K562 (cell line): ENCODE measurements around the gene SLC10A2.

Experiments used
- FOS ChIP-seq: IDR thresholded peaks from 3 replicates; pipeline ENCODE4 v1.6.1; 2011; ENCODE audit not compliant: insufficient read length; ENCODE audit errors: extremely low read depth
- JUN ChIP-seq, 2 experiments: sonication (generic) in 1 of 2; formaldehyde crosslinking in 1 of 2; IDR thresholded peaks; 2 replicates each; pipeline versions ENCODE4 v1.6.1 to v1.8.0; 2012 to 2022; ENCODE audit warnings: borderline replicate concordance in 2 of 2, mild to moderate bottlenecking in 2 of 2, improper control_type of control experiment in 1 of 2, low read depth in 1 of 2, low read length in 1 of 2, missing genetic modification reagents in 1 of 2
- MAZ ChIP-seq, 2 experiments: fragments of 450-650 bp in 1 of 2; sonication (generic) in 1 of 2; formaldehyde crosslinking; IDR thresholded peaks in 1 of 2; conservative IDR thresholded peaks in 1 of 2; 2 replicates each; pipeline versions ENCODE4 v1.4.0 to v1.5.0; 2020; ENCODE audit warnings: mild to moderate bottlenecking in 1 of 2, missing genetic modification reagents in 1 of 2
- MEF2A ChIP-seq: IDR thresholded peaks from 2 replicates; pipeline ENCODE4 v1.6.1; 2011; ENCODE audit warnings: low read depth, mild to moderate bottlenecking, low read length, moderate library complexity; ENCODE audit not compliant: control insufficient read depth
- POU5F1 ChIP-seq: fragments of 150-350 bp; IDR thresholded peaks from 2 replicates; pipeline ENCODE4 v1.6.1; 2014; ENCODE audit warnings: borderline replicate concordance, low read length, low read depth, mild to moderate bottlenecking; ENCODE audit not compliant: partially characterized antibody
- ZFX ChIP-seq: sonication (generic); formaldehyde crosslinking; IDR thresholded peaks from 2 replicates; pipeline ENCODE4 v1.8.0; 2022; ENCODE audit warnings: mild to moderate bottlenecking, missing genetic modification reagents, moderate library complexity
- ZNF165 ChIP-seq: fragments of 250-450 bp; sonication (Bioruptor Pico); IDR thresholded peaks from 2 replicates; pipeline ENCODE4 v1.4.0; 2020; ENCODE audit warnings: borderline replicate concordance
- TF ChIP-seq, protein P1 (sequence below), 3 experiments: IDR thresholded peaks in 2 of 3; conservative IDR thresholded peaks in 1 of 3; 2 replicates each; pipeline ENCODE4 v1.5.1; 2011 to 2012; ENCODE audit warnings: low read length in 3 of 3, mild to moderate bottlenecking in 3 of 3, control low read depth in 2 of 3, improper control_type of control experiment in 1 of 3, inconsistent platforms in 1 of 3, low read depth in 1 of 3, mixed read lengths in 1 of 3, moderate library complexity in 1 of 3; ENCODE audit not compliant: insufficient read depth in 2 of 3
- TF ChIP-seq, protein P2 (sequence below): conservative IDR thresholded peaks from 2 replicates; pipeline ENCODE4 v1.6.1; 2011; ENCODE audit warnings: low read depth, mild to moderate bottlenecking, low read length; ENCODE audit not compliant: control insufficient read depth
- TF ChIP-seq, protein P3 (sequence below): sonication (generic); formaldehyde crosslinking; IDR thresholded peaks from 2 replicates; pipeline ENCODE4 v1.9.0; 2022; ENCODE audit warnings: mild to moderate bottlenecking, missing genetic modification reagents
- TF ChIP-seq, protein P4 (sequence below): sonication (generic); formaldehyde crosslinking; IDR thresholded peaks from 2 replicates; pipeline ENCODE4 v1.8.1; 2022; ENCODE audit warnings: missing genetic modification reagents
- TF ChIP-seq, protein P5 (sequence below): sonication (generic); formaldehyde crosslinking; IDR thresholded peaks from 2 replicates; pipeline ENCODE4 v1.8.0; 2022; ENCODE audit warnings: mild to moderate bottlenecking, low read depth, missing genetic modification reagents
- TF ChIP-seq, protein P6 (sequence below): sonication (generic); formaldehyde crosslinking; IDR thresholded peaks from 2 replicates; pipeline ENCODE4 v1.5.0; 2020; ENCODE audit warnings: missing genetic modification reagents

DNA sequence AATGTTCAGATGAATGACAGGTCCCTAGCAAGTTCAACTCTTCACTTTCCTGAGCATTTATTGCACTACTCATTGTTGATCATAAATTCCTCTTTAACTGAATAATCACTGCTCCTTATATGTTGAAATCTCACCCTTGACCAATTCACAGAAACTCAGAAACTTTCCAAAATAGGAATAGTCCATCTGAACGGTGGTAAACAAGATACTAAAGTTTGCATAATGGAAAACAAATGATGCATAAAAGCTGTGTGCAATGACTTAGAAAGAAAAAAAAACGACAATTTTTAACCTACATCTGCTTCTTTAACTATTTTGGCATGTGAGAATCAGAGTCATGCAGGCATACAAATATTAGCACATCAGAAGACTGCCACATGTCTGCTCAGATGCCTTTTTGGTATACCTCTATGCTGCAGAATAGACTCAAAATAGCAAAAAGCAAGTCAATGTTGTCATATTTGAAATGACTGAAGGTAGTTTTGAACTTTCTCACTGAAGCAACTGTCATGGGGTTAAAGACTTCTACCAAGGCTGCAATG is 34.8 kb downstream of the SLC10A2 start:
- TF ChIP-seq POU5F1 (no peak), FOS (no peak), MAZ (CRISPR knock-in tag; conservative IDR thresholded peaks at IDR 0.05 in 1 of 2, IDR thresholded peaks at IDR 0.05 in 1 of 2) (no peak), ZFX (CRISPR knock-in tag) (no peak), ZNF165 (CRISPR knock-in tag) (no peak), JUN (IDR thresholded peaks at IDR 0.05; ENCODE audit: borderline replicate concordance, low read depth, low read length) (no peak), JUN (CRISPR knock-in tag; IDR thresholded peaks at IDR 0.05; ENCODE audit: borderline replicate concordance) (no peak), MEF2A (no peak)
- TF ChIP-seq, protein P1, sequence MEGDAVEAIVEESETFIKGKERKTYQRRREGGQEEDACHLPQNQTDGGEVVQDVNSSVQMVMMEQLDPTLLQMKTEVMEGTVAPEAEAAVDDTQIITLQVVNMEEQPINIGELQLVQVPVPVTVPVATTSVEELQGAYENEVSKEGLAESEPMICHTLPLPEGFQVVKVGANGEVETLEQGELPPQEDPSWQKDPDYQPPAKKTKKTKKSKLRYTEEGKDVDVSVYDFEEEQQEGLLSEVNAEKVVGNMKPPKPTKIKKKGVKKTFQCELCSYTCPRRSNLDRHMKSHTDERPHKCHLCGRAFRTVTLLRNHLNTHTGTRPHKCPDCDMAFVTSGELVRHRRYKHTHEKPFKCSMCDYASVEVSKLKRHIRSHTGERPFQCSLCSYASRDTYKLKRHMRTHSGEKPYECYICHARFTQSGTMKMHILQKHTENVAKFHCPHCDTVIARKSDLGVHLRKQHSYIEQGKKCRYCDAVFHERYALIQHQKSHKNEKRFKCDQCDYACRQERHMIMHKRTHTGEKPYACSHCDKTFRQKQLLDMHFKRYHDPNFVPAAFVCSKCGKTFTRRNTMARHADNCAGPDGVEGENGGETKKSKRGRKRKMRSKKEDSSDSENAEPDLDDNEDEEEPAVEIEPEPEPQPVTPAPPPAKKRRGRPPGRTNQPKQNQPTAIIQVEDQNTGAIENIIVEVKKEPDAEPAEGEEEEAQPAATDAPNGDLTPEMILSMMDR (IDR thresholded peaks at IDR 0.05 in 2 of 3, conservative IDR thresholded peaks at IDR 0.05 in 1 of 3; ENCODE audit: insufficient read depth in 2 of 3, low read depth in 1 of 3, low read length in 3 of 3) = no peak
- TF ChIP-seq, protein P2, sequence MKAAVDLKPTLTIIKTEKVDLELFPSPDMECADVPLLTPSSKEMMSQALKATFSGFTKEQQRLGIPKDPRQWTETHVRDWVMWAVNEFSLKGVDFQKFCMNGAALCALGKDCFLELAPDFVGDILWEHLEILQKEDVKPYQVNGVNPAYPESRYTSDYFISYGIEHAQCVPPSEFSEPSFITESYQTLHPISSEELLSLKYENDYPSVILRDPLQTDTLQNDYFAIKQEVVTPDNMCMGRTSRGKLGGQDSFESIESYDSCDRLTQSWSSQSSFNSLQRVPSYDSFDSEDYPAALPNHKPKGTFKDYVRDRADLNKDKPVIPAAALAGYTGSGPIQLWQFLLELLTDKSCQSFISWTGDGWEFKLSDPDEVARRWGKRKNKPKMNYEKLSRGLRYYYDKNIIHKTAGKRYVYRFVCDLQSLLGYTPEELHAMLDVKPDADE = no peak
- TF ChIP-seq, protein P3, sequence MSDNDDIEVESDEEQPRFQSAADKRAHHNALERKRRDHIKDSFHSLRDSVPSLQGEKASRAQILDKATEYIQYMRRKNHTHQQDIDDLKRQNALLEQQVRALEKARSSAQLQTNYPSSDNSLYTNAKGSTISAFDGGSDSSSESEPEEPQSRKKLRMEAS (CRISPR knock-in tag) = no peak
- TF ChIP-seq, protein P4, sequence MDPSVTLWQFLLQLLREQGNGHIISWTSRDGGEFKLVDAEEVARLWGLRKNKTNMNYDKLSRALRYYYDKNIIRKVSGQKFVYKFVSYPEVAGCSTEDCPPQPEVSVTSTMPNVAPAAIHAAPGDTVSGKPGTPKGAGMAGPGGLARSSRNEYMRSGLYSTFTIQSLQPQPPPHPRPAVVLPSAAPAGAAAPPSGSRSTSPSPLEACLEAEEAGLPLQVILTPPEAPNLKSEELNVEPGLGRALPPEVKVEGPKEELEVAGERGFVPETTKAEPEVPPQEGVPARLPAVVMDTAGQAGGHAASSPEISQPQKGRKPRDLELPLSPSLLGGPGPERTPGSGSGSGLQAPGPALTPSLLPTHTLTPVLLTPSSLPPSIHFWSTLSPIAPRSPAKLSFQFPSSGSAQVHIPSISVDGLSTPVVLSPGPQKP (CRISPR knock-in tag) = no peak
- TF ChIP-seq, protein P5, sequence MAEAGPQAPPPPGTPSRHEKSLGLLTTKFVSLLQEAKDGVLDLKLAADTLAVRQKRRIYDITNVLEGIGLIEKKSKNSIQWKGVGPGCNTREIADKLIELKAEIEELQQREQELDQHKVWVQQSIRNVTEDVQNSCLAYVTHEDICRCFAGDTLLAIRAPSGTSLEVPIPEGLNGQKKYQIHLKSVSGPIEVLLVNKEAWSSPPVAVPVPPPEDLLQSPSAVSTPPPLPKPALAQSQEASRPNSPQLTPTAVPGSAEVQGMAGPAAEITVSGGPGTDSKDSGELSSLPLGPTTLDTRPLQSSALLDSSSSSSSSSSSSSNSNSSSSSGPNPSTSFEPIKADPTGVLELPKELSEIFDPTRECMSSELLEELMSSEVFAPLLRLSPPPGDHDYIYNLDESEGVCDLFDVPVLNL (CRISPR knock-in tag) = no peak
- TF ChIP-seq, protein P6, sequence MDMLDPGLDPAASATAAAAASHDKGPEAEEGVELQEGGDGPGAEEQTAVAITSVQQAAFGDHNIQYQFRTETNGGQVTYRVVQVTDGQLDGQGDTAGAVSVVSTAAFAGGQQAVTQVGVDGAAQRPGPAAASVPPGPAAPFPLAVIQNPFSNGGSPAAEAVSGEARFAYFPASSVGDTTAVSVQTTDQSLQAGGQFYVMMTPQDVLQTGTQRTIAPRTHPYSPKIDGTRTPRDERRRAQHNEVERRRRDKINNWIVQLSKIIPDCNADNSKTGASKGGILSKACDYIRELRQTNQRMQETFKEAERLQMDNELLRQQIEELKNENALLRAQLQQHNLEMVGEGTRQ (CRISPR knock-in tag) = no peak
